MCF 10A (cell line): ENCODE measurements around the gene UBE2N. TPM values are rescaled to one million over a fixed set of nuclear protein-coding genes. Genes with fewer than 3 reads are reported as not detected.

Experiments
- BruUV-seq: library from RNA; stranded (reverse); fragments of 400-500 nt; replicated peaks from 2 replicates; lab custom pipeline; 2021; lab: Mats Ljungman, UMichigan
- CTCF ChIA-PET: fragments of 300-600 bp; sonication (Branson Sonifier 250); formaldehyde crosslinking; extraction: SDS; loops from one replicate; lab custom pipeline; 2021; ENCODE audit warnings: antibody characterized with exemption, inconsistent platforms; lab: Yijun Ruan, JAX
- POLR2A ChIA-PET: fragments of 300-600, 350-650 bp; sonication (Branson Sonifier 250); formaldehyde crosslinking; extraction: SDS; loops from one replicate; lab custom pipeline; 2020; ENCODE audit warnings: antibody characterized with exemption, inconsistent platforms; lab: Yijun Ruan, JAX
- DNase-seq: peaks from one replicate; pipeline ENCODE4 v3.0.0-alpha.2; 2018; ENCODE audit not compliant: unreplicated experiment
- H3K27ac Mint-ChIP-seq: one replicate; pipeline ENCODE4 v1.8.0; 2022; ENCODE audit warnings: mild to moderate bottlenecking, low read depth, mixed read lengths; ENCODE audit not compliant: unreplicated experiment
- H3K27me3 Mint-ChIP-seq: one replicate; pipeline ENCODE4 v1.8.0; 2022; ENCODE audit warnings: mixed read lengths; ENCODE audit not compliant: insufficient read depth, unreplicated experiment
- H3K36me3 Mint-ChIP-seq: one replicate; pipeline ENCODE4 v1.8.0; 2022; ENCODE audit warnings: mild to moderate bottlenecking, moderate library complexity, mixed read lengths; ENCODE audit not compliant: insufficient read depth, unreplicated experiment
- H3K4me1 Mint-ChIP-seq: one replicate; pipeline ENCODE4 v1.8.0; 2022; ENCODE audit warnings: mixed read lengths; ENCODE audit not compliant: insufficient read depth, unreplicated experiment
- H3K4me3 Mint-ChIP-seq: one replicate; pipeline ENCODE4 v1.8.0; 2022; ENCODE audit warnings: mild to moderate bottlenecking, moderate library complexity, mixed read lengths; ENCODE audit not compliant: unreplicated experiment
- H3K9me3 Mint-ChIP-seq: one replicate; pipeline ENCODE4 v1.8.0; 2022; ENCODE audit warnings: mixed read lengths; ENCODE audit not compliant: unreplicated experiment
- CTCF ChIP-seq: fragments of 200-600 bp; IDR thresholded peaks from one replicate; pipeline ENCODE4 v1.8.0; 2022; ENCODE audit warnings: antibody characterized with exemption, mild to moderate bottlenecking; ENCODE audit not compliant: unreplicated experiment
- intact Hi-C: fragments of 100-400 bp; cut with micrococcal nuclease; formaldehyde crosslinking; loops from 2 replicates; pipeline ENCODE4 v1.14.1; 2022
- total RNA-seq: library from RNA; stranded (reverse); gene quantifications from 2 replicates; pipeline ENCODE4 v1.2.3, GENCODE V29; 2022

UBE2N gene
- total RNA-seq, 1 experiment from 2014 or later = 144 TPM

- ChIA-PET CTCF (no interaction called here), POLR2A (no interaction called here)
- H3K9me3 Mint-ChIP-seq = no peaks in the 10 kb centered on the region
- intact Hi-C loops = no loop called here
- no peak for TF ChIP-seq CTCF
- no TSS peak for BruUV-seq
- H3K36me3 Mint-ChIP-seq = no peaks in the 10 kb centered on the region
- no peak overlapping the region for H3K27ac Mint-ChIP-seq
- DNase-seq = no peak
- H3K4me1 Mint-ChIP-seq = peaks cover 5% of the 10 kb centered on the region
- no peaks in the 10 kb centered on the region for H3K27me3 Mint-ChIP-seq
- H3K4me3 Mint-ChIP-seq = no peak overlapping the region
Measured at GRCh38 chr12:93366422-93366821, 75.3 kb downstream of the UBE2N start.

- intact Hi-C loops = no loop called here
- no peaks in the 10 kb centered on the region for H3K27me3 Mint-ChIP-seq
- peaks cover 6% of the 10 kb centered on the region for H3K4me1 Mint-ChIP-seq
- H3K36me3 Mint-ChIP-seq = no peaks in the 10 kb centered on the region
- no peak for TF ChIP-seq CTCF
- ChIA-PET CTCF (no interaction called here), POLR2A (interaction anchor here (1.0 kb wide), 1 partner anchor 11 kb away, joined by 3 read pairs; no protein-coding TSS in a partner anchor)
- no peak for DNase-seq
- no peak overlapping the region for H3K4me3 Mint-ChIP-seq
- H3K27ac Mint-ChIP-seq = no peak overlapping the region
- H3K9me3 Mint-ChIP-seq = no peaks in the 10 kb centered on the region
- BruUV-seq = no TSS peak
Measured at GRCh38 chr12:93365616-93366405, 75.9 kb downstream of the UBE2N start.

GRCh38 chr12:93363841-93364297 lies 77.9 kb downstream of the UBE2N start:
- DNase-seq = no peak
- H3K27ac Mint-ChIP-seq = no peak overlapping the region
- no peak overlapping the region for H3K4me3 Mint-ChIP-seq
- ChIA-PET CTCF (no interaction called here), POLR2A (interaction anchor here (0.9 kb wide), 1 partner anchor 242 kb away, joined by 3 read pairs; no protein-coding TSS in a partner anchor)
- intact Hi-C loops = no loop called here
- no peaks in the 10 kb centered on the region for H3K27me3 Mint-ChIP-seq
- H3K36me3 Mint-ChIP-seq = no peaks in the 10 kb centered on the region
- no TSS peak for BruUV-seq
- peaks cover 10% of the 10 kb centered on the region for H3K4me1 Mint-ChIP-seq
- TF ChIP-seq CTCF = no peak
- no peaks in the 10 kb centered on the region for H3K9me3 Mint-ChIP-seq

GRCh38 chr12:93361151-93361919 lies 80.4 kb downstream of the UBE2N start:
- BruUV-seq = no TSS peak
- Mint-ChIP-seq H3K27ac (no peak overlapping the region), H3K36me3 (no peaks in the 10 kb centered on the region), H3K4me1 (peaks cover 10% of the 10 kb centered on the region), H3K4me3 (no peak overlapping the region), H3K9me3 (no peaks in the 10 kb centered on the region), H3K27me3 (no peaks in the 10 kb centered on the region)
- no peak for DNase-seq
- TF ChIP-seq CTCF = no peak
- intact Hi-C loops = no loop called here
- CTCF ChIA-PET = no interaction called here
- POLR2A ChIA-PET = interaction anchor here (1.4 kb wide), 1 partner anchor 16 kb away, joined by 3 read pairs; no protein-coding TSS in a partner anchor
